Fibroblast of mammary gland (primary cell): ENCODE measurements around the gene ASCC1.

Source experiments
- DNase-seq: peaks from one replicate; pipeline ENCODE4 v3.0.0-alpha.2; 2010; ENCODE audit warnings: low read depth
- H3K4me3 ChIP-seq: 2 replicates; pipeline ENCODE4 v1.5.1; 2011; ENCODE audit warnings: low read depth, mild to moderate bottlenecking, low read length, moderate library complexity; ENCODE audit not compliant: control insufficient read depth
- CTCF ChIP-seq: conservative IDR thresholded peaks from 2 replicates; pipeline ENCODE4 v1.5.1; 2011; ENCODE audit warnings: low read depth, low read length, inconsistent platforms; ENCODE audit not compliant: control insufficient read depth, insufficient read depth

The ASCC1 gene

GRCh38 chr10:72204296-72204695 is 11.8 kb downstream of the ASCC1 start:
- no peak overlapping the region for H3K4me3 ChIP-seq
- peak; percentile 68 for DNase-seq
- no peak for TF ChIP-seq CTCF

- no peak for TF ChIP-seq CTCF
- H3K4me3 ChIP-seq = no peak overlapping the region
- DNase-seq = no peak
Measured at GRCh38 chr10:72201293-72201692, 14.8 kb downstream of the ASCC1 start.

GRCh38 chr10:72200883-72201282 is 15.2 kb downstream of the ASCC1 start:
- TF ChIP-seq CTCF = no peak
- DNase-seq = no peak
- H3K4me3 ChIP-seq = no peak overlapping the region

GRCh38 chr10:72194949-72195348 is 21.1 kb downstream of the ASCC1 start:
- DNase-seq = no peak
- H3K4me3 ChIP-seq = no peak overlapping the region
- TF ChIP-seq CTCF = no peak

GRCh38 chr10:72186982-72187330 is 29.1 kb downstream of the ASCC1 start:
- H3K4me3 ChIP-seq = no peak overlapping the region
- TF ChIP-seq CTCF = no peak
- DNase-seq = no peak

- TF ChIP-seq CTCF = no peak
- no peak overlapping the region for H3K4me3 ChIP-seq
- peak; percentile 66 for DNase-seq
Measured at GRCh38 chr10:72186258-72186981, 29.7 kb downstream of the ASCC1 start.

- no peak for TF ChIP-seq CTCF
- no peak overlapping the region for H3K4me3 ChIP-seq
- DNase-seq = no peak
Measured at GRCh38 chr10:72184156-72184555, 31.9 kb downstream of the ASCC1 start.
